ENCODE results near the gene SOCS2. TPM values are rescaled to one million over a fixed set of nuclear protein-coding genes. Genes with fewer than 3 reads are reported as not detected.
"Not testable (repeated sequence)": the region's sequence is repeated elsewhere in the genome, so short reads cannot be mapped to it uniquely, and the experiment has no call there.

SOCS2 gene
- 10 to 100 TPM; 30.0 to 30.9 TPM for total RNA-seq
- long read RNA-seq, donor 1, partial matches to known transcripts = 0 of 15 reads
- long read RNA-seq, donor 1, other reads (novel, unspliced or antisense) = 5 of 15 reads
- long read RNA-seq, donor 2, transcript SOCS2-202 (3 exons, 1,065 nt) = major isoform, 23 of 53 reads
- long read RNA-seq, donor 2, transcript SOCS2-206 (3 exons, 2,391 nt) = minor isoform, 9 of 53 reads
- long read RNA-seq, donor 2, partial matches to known transcripts = 8 of 53 reads
- long read RNA-seq, donor 2, other reads (novel, unspliced or antisense) = 8 of 53 reads

GRCh38 chr12:93571925-93572711, at the start of gene SOCS2:
Gene SOCS2 (plus strand): TSS chr12:93572675. CDS start chr12:93572898, 223 bp downstream.
- no peak for DNase-seq (ENCODE audit: low spot score)
- intact Hi-C loops (cut with DNase I) = loop anchor here (2.0 to 10.0 kb wide), 3 partner anchors 19 to 173 kb away; no protein-coding TSS in a partner anchor

GRCh38 chr12:93524386-93525133, 47.9 kb upstream of the SOCS2 start:
- intact Hi-C loops (cut with DNase I) = no loop called here
- DNase-seq (ENCODE audit: low spot score) = no peak

GRCh38 chr12:93526786-93527428, 45.6 kb upstream of the SOCS2 start:
- intact Hi-C loops (cut with DNase I) = no loop called here
- no peak for DNase-seq (ENCODE audit: low spot score)

- DNase-seq (ENCODE audit: low spot score) = no peak
- intact Hi-C loops (cut with DNase I) = no loop called here
Observed at GRCh38 chr12:93530358-93530757, 42.1 kb upstream of the SOCS2 start.

- intact Hi-C loops (cut with DNase I) = no loop called here
- DNase-seq (ENCODE audit: low spot score) = no peak
Observed at GRCh38 chr12:93533310-93533709, 39.2 kb upstream of the SOCS2 start.

GRCh38 chr12:93536111-93536765, 36.2 kb upstream of the SOCS2 start:
- intact Hi-C loops (cut with DNase I) = no loop called here
- no peak for DNase-seq (ENCODE audit: low spot score)

GRCh38 chr12:93536766-93537488, 35.5 kb upstream of the SOCS2 start:
- no peak for DNase-seq (ENCODE audit: low spot score)
- intact Hi-C loops (cut with DNase I) = no loop called here

GRCh38 chr12:93537769-93538168, 34.7 kb upstream of the SOCS2 start:
- intact Hi-C loops (cut with DNase I) = no loop called here
- DNase-seq (ENCODE audit: low spot score) = no peak

- intact Hi-C loops (cut with DNase I) = no loop called here
- no peak for DNase-seq (ENCODE audit: low spot score)
Observed at GRCh38 chr12:93539821-93540220, 32.7 kb upstream of the SOCS2 start.

- intact Hi-C loops (cut with DNase I) = no loop called here
- DNase-seq (ENCODE audit: low spot score) = no peak
Observed at GRCh38 chr12:93540466-93540865, 32.0 kb upstream of the SOCS2 start.

- intact Hi-C loops (cut with DNase I) = no loop called here
- no peak for DNase-seq (ENCODE audit: low spot score)
Observed at GRCh38 chr12:93541578-93542225, 30.8 kb upstream of the SOCS2 start.

- DNase-seq (ENCODE audit: low spot score) = no peak
- intact Hi-C loops (cut with DNase I) = no loop called here
Observed at GRCh38 chr12:93547778-93548177, 24.7 kb upstream of the SOCS2 start.

- DNase-seq (ENCODE audit: low spot score) = no peak
- intact Hi-C loops (cut with DNase I) = no loop called here
Observed at GRCh38 chr12:93549174-93549573, 23.3 kb upstream of the SOCS2 start.

GRCh38 chr12:93550748-93551611, 21.5 kb upstream of the SOCS2 start:
- DNase-seq (ENCODE audit: low spot score) = no peak
- intact Hi-C loops (cut with DNase I) = no loop called here

GRCh38 chr12:93552427-93552826, 20.0 kb upstream of the SOCS2 start:
- intact Hi-C loops (cut with DNase I) = no loop called here
- DNase-seq (ENCODE audit: low spot score) = no peak

- intact Hi-C loops (cut with DNase I); DNase-seq (ENCODE audit: low spot score): not testable (repeated sequence)
Observed at GRCh38 chr12:93557879-93558278, 14.6 kb upstream of the SOCS2 start.

- intact Hi-C loops (cut with DNase I); DNase-seq (ENCODE audit: low spot score): not testable (repeated sequence)
Observed at GRCh38 chr12:93558685-93559084, 13.8 kb upstream of the SOCS2 start.

Measured in posterior vena cava (tissue), 2 donors.